GM18526 (cell line): ENCODE measurements around the gene SOCS4.
A peak's percentile ranks its signal among the peaks of the same experiment; 100 is the strongest.

Experiments used
- POLR2A ChIP-seq: IDR thresholded peaks from 3 replicates; pipeline ENCODE4 v1.6.1; 2011; ENCODE audit not compliant: insufficient read length; ENCODE audit errors: extremely low read depth

The SOCS4 gene, protein sequence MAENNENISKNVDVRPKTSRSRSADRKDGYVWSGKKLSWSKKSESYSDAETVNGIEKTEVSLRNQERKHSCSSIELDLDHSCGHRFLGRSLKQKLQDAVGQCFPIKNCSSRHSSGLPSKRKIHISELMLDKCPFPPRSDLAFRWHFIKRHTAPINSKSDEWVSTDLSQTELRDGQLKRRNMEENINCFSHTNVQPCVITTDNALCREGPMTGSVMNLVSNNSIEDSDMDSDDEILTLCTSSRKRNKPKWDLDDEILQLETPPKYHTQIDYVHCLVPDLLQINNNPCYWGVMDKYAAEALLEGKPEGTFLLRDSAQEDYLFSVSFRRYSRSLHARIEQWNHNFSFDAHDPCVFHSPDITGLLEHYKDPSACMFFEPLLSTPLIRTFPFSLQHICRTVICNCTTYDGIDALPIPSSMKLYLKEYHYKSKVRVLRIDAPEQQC

DNA sequence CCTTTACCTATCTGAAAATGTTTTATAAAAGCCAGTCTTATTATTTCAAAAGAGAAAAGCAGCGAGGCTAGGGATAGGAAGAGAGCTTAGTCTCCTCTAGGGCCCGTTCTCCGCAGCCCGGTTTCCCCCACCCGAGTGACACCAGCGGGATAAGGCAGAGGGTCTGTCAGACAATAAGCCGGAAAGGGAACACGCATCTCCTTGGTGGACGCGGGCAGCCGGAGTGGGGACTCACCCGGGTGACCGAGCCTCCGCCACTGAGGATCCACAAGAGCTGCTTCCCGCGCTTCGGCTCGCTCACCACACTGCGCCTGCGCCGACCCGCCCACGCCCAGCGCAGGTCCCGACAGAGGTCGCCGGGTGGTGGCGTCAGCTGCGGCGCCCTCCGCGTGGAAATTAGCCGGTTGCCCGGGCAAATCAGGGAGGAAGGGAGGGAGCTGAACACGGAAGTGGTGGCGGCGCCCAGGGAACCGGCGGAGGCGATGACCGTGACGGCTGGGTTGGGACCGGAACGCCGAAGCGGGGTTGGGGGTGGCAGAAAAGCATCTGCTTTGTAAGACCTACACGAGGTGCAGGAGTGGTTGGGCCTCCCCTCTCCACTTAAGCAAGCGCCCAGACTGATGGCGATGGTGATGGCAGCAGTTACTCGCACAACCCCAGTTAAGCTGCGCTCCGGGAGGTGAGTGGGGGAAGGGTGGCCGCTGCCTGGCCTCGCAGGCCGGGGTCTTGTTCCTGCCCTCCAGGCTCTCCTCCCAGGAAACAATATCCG is at the start of gene SOCS4, which contains the start of gene WDHD1:
SOCS4 (plus strand) TSS at position 444 of the 769 bp plus-strand sequence. CDS start 15,806 bp downstream, outside the sequence.
WDHD1 (minus strand) TSS at position 307 of the 769 bp plus-strand sequence. CDS start 312 bp downstream, outside the sequence.
- peak; percentile 86 for TF ChIP-seq POLR2A

DNA sequence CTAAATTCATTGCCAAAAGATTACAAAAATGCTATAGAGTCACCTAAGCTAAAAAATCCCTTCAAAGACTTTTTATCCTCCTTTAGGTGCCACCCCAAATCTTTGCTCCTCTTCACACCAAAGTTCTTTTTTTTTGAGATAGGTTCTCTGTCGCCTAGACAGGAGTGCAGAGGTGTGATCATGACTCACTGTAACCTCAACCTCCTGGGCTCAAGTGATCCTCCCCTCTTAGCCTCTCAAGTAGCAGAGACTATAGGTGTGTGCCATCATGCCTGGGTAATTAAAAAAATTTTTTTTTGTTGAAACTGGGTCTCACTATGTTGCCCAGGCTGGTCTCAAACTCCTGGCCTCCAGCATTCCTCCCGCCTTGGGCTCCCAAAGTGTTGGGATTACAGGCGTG is 48.0 kb upstream of the SOCS4 start:
- no peak for TF ChIP-seq POLR2A

DNA sequence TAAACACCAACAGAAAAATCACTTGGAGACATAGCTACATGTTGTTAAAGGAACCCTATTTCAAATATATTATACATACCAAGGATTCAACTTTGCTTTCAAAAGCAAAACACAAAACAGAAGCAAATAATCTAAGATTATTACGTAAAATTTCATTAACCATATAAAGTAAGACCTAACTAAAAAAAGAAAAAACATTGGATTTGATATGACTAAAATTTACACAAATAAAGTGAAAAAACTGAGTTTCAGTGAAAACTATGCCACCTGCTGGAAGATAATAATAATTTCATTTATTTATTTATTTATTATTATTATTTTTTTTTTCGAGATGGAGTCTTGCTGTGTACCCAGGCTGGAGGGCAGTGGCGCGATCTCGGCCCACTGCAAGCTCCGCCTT is 45.3 kb upstream of the SOCS4 start:
- TF ChIP-seq POLR2A = no peak

DNA sequence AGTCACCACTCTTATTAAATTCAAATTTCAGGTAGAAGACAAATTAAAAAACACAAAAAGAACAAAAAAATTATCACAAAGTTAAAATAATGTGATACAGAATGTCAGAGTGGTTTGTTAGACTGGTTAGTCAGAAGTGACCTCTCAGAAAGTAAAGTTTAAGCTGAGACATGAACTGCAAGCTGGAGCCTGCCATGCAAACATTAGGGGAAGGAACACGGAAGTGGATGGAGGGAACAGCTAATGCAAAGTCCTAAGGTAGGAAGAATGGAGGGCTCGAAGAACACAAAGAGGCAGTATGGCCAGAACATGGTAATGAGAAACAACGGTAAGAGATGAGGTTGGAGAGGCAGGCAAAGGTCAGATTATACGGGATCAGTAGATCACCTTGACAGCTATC is 41.9 kb upstream of the SOCS4 start:
- TF ChIP-seq POLR2A = no peak

DNA sequence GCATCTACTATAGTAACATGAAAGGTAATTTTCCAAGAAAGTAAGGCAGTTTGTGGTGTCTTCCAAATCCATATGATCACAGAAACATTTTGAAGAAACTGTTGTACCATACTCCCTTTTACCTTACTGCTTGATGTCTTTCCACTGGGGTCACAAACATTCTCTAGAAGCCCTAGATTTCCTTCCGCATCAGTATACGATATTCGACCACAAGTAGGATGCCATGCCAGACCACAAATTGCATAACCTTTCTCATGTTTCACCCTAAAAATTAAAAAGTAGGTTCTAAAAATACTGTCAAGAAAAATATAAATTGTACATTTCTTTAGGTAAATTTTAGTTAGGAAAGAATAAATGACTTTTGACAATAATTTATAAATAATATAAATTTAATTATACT is 26.7 kb upstream of the SOCS4 start:
- no peak for TF ChIP-seq POLR2A

DNA sequence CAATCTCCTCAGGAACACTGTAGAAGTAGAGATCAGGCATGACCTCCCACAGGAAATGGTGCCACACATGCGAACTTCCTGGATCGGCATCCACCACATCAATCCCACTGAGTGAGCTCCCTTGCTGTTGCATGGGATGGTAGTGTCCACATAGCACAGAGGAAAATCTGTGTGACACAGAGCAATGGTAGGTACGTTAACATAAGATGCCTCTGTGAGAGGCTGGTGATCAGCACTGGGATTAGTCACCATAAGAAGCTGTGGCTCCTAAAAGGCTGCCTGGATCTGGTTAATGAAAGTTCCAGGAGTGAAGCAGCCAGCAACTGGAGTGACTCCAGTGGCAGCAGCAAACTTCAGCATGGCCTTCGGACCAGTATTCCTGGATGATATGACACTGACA is 22.0 kb upstream of the SOCS4 start:
- TF ChIP-seq POLR2A = no peak

DNA sequence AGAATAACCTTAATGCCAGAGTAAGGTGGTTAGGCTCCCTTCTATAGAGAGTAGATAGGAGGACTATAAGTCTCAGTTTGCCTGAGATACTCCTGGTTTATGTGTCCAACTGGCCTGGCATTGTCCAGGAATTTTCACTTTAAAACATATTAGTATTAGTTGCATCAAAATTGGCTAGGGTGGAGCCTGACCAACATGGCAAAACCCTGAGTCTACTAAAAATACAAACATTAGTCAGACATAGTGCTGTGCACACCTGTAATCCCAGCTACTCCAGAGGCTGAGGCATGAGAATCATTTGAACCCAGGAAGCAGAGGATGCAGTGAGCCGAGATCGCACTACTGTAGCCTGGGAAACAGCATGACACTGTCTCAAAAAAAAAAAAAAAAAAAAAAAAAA is 12.0 kb upstream of the SOCS4 start:
- no peak for TF ChIP-seq POLR2A

DNA sequence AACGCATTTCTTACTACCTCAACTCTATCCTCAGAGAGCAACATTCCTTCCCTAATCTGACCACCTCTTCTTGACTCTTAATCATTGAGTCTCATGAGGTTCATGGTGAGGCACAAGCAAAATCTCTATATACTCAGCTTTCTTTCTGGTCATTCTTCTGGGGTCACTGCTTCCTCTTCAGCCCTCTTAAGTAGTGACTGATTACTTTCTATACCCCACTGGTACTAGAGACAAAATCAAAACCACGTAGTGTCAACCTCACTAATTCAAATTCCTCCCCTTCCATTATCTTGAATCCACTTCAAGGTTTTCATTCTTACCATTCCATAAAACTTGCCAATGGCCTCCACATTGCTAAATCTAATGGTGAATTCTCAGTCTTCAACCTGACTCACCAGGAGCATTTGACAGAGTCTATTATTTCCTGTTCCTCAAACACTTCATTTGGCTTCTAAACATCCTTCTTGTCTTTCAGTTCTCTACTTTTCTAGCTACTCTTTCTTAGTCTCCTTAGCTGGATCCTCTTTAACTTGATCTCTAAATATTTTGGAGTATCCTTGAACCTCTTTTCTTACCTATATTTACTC is 7.0 kb upstream of the SOCS4 start:
- no peak for TF ChIP-seq POLR2A

DNA sequence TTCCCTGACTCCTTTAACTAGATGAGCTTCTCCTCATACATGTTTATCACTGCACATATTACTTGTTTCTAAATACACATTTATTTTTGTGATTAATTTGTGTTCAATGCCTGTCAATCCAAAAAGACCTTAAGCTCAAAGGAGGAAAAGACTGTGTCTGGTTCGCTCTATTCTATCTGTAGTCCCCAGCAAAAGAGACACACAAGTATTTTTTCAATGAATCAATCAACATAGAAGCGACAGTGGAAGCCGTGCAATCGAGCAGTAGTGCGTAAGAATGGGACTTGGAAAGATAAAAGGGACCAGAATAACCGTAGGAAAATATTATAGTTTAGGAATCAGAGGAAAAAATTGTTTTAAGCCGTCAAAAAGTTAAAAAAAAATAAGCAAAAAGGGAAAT is 1.1 kb upstream of the SOCS4 start:
- TF ChIP-seq POLR2A = no peak

DNA sequence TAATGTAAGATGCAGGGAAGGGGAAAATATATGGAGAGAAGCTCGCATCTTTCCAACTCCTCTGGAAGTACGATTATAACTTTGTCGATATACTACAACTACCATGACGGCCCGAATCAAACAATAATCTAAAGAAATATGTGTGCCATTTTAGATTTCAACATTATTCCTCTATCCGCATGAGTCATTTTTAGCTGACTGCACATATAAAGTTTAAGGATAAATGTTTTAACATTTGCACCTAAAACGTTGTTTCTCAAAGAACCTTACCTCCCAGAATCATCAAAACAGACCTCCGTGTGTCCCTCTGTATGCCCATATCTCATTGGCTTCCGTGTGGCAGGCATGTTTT is 619 bp upstream of the SOCS4 start:
- no peak for TF ChIP-seq POLR2A

DNA sequence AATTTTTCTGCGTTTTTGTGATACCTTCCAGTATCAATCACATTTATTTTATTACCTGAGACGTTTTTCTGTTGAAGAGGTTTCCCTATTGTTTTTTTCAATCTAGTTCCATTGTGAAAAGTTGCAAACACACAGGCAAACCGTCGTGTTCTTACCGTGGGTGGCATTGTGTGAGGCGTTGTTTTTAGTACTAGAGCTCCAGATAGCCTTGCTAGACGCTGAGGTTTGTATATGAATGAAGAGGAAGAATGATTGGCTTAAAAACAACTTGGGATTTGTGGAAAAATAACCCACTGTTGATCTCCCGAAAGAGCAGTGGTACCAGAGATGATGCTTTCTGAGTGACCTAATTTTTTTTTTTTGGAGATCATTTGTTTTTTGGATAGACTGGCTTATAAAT is 1.0 kb downstream of the SOCS4 start:
- no peak for TF ChIP-seq POLR2A

DNA sequence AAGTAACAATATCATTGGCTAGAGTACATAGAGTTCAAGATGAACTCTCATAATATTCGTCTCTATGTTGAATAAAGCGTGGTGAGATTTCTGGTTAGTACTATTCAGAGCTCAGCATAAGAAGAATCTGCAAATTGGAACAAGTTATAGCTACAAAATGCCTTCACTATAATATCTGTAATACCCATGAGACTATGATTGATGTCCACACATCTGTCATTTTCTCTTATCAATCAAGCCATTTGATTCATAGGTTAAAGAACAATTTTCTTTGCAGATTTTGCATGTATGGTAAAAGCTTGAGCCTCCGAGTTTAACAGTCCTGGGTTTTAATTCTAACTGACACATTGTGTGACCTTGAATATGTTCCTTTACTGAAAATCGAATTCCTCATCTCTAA is 1.4 kb downstream of the SOCS4 start:
- no peak for TF ChIP-seq POLR2A

DNA sequence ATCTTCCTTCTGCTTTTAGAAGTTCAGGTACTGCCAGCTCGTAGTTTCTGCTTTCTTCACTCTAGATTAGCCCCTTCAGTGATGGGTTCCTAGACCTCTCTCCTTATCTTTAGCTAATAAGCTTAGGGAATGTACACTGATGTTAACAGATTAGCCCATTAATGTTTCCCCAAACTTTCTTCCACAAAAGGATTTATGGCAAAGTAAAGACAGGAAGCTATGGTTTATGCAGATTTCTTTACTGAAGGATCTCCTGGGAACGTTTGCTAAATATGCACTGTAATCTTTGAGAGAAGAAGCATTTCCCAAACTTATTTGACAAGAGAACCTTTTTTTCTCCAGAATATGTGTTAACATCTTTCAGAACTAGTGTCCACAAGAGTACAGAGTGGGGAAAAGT is 4.2 kb downstream of the SOCS4 start:
- no peak for TF ChIP-seq POLR2A

DNA sequence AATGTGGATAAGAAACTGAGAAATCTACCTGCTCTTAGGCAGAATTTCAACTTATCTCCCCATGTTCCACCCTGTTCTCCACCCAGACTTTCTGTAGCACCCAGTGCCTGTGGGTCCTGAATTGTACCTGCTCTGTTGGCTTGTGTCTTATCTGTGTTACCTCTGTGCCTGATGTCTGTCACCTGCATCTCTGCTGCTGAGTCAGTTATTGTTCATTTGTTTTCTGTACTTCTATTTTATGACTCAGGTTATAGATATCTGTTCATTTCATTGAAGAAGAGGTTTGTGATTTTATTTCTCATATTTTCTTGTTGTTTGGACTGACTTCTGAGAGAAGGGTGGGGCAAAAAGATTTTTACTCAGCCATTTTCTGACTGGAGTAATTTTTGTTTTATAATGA is 11.7 kb downstream of the SOCS4 start:
- TF ChIP-seq POLR2A = no peak

DNA sequence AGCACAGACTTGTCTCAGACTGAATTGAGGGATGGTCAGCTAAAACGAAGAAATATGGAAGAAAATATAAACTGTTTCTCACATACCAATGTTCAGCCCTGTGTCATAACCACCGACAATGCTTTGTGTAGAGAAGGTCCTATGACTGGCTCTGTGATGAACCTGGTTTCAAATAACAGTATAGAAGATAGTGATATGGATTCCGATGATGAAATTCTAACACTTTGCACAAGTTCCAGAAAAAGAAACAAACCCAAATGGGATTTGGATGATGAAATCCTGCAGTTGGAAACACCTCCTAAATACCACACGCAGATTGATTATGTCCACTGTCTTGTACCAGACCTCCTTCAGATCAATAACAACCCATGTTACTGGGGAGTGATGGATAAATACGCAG is 16.5 kb downstream of the SOCS4 start:
- TF ChIP-seq POLR2A = no peak

DNA sequence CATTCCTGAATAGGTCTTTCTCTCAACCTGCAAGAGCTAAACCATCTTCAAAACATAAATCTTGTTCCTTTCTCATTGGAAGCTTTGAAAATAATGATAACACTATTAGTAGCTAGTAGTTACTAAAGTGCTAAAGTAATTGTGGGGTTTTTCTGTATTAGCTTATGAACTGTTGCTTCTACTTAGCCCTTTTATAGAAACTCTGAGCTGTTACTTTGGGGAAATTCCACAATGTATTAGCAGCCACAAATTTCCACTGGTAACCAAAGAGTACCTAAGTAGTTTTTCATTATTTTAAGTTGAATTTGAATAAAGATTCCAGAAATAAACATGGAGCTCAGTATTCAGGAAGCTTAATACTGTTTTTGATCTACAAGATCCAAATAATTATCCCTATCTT is 18.1 kb downstream of the SOCS4 start:
- no peak for TF ChIP-seq POLR2A
